GM12878 (cell line): ENCODE measurements around the gene TNRC6B. TPM values are rescaled to one million over a fixed set of nuclear protein-coding genes. Genes with fewer than 3 reads are reported as not detected.

Source experiments
- ATAC-seq: fragments of 200-7000 bp; cut with Tn5 transposase; 3 replicates; pipeline ENCODE4 v1.9.1; 2020; ENCODE audit warnings: mild to moderate bottlenecking, moderate library complexity
- BruUV-seq: library from RNA; stranded (reverse); fragments of 400-500 nt; replicated peaks from 2 replicates; lab custom pipeline; 2021; lab: Mats Ljungman, UMichigan
- CTCF ChIA-PET: fragments of 300-600 bp; sonication (Branson Sonifier 250); formaldehyde crosslinking; extraction: SDS; loops from one replicate; lab custom pipeline; 2021; ENCODE audit warnings: inconsistent platforms; lab: Yijun Ruan, JAX
- POLR2A ChIA-PET: fragments of 350-600 bp; formaldehyde crosslinking; extraction: SDS; loops from one replicate; lab custom pipeline; 2021; ENCODE audit warnings: inconsistent platforms; lab: Charles Lee
- RAD21 ChIA-PET: fragments of 300-600 bp; sonication (Branson Sonifier 250); formaldehyde crosslinking; loops from one replicate; lab custom pipeline; 2023; ENCODE audit warnings: antibody characterized with exemption; ENCODE audit not compliant: unreplicated experiment; lab: Charles Lee
- SMC1A ChIA-PET: fragments of 300-600 bp; sonication (Branson Sonifier 250); formaldehyde crosslinking; loops from one replicate; lab custom pipeline; 2023; ENCODE audit not compliant: unreplicated experiment, uncharacterized antibody; lab: Charles Lee
- DNase-seq: peaks from one replicate; pipeline ENCODE4 v3.0.0-alpha.2; 2011; ENCODE audit warnings: low read depth, low spot score
- FAIRE-seq: peaks from 3 replicates; lab custom pipeline; 2011; peaks lifted over from hg19 to GRCh38; lab: Jason Lieb, UNC
- H2AFZ ChIP-seq: 2 replicates; pipeline ENCODE4 v1.6.0; 2011; ENCODE audit warnings: low read depth, low read length, control low read depth; ENCODE audit not compliant: control insufficient read depth
- H3K27ac ChIP-seq: 2 replicates; pipeline ENCODE4 v1.5.1; 2011; ENCODE audit warnings: control low read depth; ENCODE audit not compliant: control insufficient read depth, insufficient read depth
- H3K27me3 ChIP-seq, 2 experiments: replicated peaks in 1 of 2; 2 replicates each; pipeline versions ENCODE4 v1.6.0 to v1.6.1; 2011; ENCODE audit warnings: low read length in 1 of 2; ENCODE audit not compliant: control insufficient read depth in 2 of 2, insufficient read depth in 2 of 2
- H3K36me3 ChIP-seq, 2 experiments: 2 replicates each; pipeline ENCODE4 v1.5.1; 2011; ENCODE audit warnings: low read length in 1 of 2; ENCODE audit not compliant: control insufficient read depth in 2 of 2, insufficient read depth in 2 of 2
- H3K4me1 ChIP-seq: 2 replicates; pipeline ENCODE4 v1.6.1; 2011; ENCODE audit warnings: mild to moderate bottlenecking, low read length, moderate library complexity, mixed read lengths; ENCODE audit not compliant: control insufficient read depth, insufficient read depth
- H3K4me2 ChIP-seq: 2 replicates; pipeline ENCODE4 v1.6.0; 2011; ENCODE audit warnings: control low read depth; ENCODE audit not compliant: control insufficient read depth, insufficient read depth
- H3K4me3 ChIP-seq: fragments of 200-600 bp; sonication (generic); 2 replicates; pipeline ENCODE4 v1.5.1; 2016
- H3K79me2 ChIP-seq: 2 replicates; pipeline ENCODE4 v1.6.0; 2011; ENCODE audit warnings: low read length; ENCODE audit not compliant: control insufficient read depth, insufficient read depth
- H3K9ac ChIP-seq: 2 replicates; pipeline ENCODE4 v1.8.0; 2011; ENCODE audit warnings: low read length, control low read depth, mixed read lengths; ENCODE audit not compliant: control insufficient read depth, insufficient read depth
- H3K9me3 ChIP-seq: replicated peaks from 3 replicates; pipeline ENCODE4 v1.5.1; 2011; ENCODE audit warnings: mild to moderate bottlenecking, low read length; ENCODE audit not compliant: control insufficient read depth, insufficient read depth
- H4K20me1 ChIP-seq: 2 replicates; pipeline ENCODE4 v1.6.0; 2011; ENCODE audit not compliant: control insufficient read depth, insufficient read depth
- ASH2L ChIP-seq: fragments of 300-600, 200-600 bp; sonication (generic); IDR thresholded peaks from 2 replicates; pipeline ENCODE4 v1.6.1; 2017; ENCODE audit warnings: low read depth, mild to moderate bottlenecking, borderline replicate concordance
- CEBPB ChIP-seq, 2 experiments: fragments of 150-350 bp in 1 of 2; IDR thresholded peaks; 2 replicates each; pipeline ENCODE4 v1.6.1; 2012 to 2014; ENCODE audit warnings: low read depth in 2 of 2, low read length in 2 of 2, borderline replicate concordance in 1 of 2, inconsistent platforms in 1 of 2
- EED ChIP-seq: sonication (generic); IDR thresholded peaks from 2 replicates; pipeline ENCODE4 v1.6.1; 2016; ENCODE audit warnings: antibody characterized with exemption, low read depth
- GATAD2B ChIP-seq: fragments of 450-650 bp; conservative IDR thresholded peaks from 2 replicates; pipeline ENCODE4 v1.6.1; 2017; ENCODE audit warnings: low read depth, mild to moderate bottlenecking, moderate library complexity
- MAX ChIP-seq: IDR thresholded peaks from 2 replicates; pipeline ENCODE4 v1.6.1; 2012; ENCODE audit warnings: low read depth, low read length, improper control_type of control experiment
- NR2C1 ChIP-seq: fragments of 450-650 bp; IDR thresholded peaks from 2 replicates; pipeline ENCODE4 v1.6.1; 2017; ENCODE audit warnings: antibody characterized with exemption, mild to moderate bottlenecking, moderate library complexity
- RCOR1 ChIP-seq: conservative IDR thresholded peaks from 2 replicates; pipeline ENCODE4 v1.6.1; 2012; ENCODE audit warnings: low read depth, low read length, improper control_type of control experiment
- REST ChIP-seq: IDR thresholded peaks from 2 replicates; pipeline ENCODE4 v1.6.1; 2012; ENCODE audit warnings: mild to moderate bottlenecking, low read depth, low read length
- STAT3 ChIP-seq: IDR thresholded peaks from 2 replicates; pipeline ENCODE4 v1.6.1; 2011; ENCODE audit warnings: low read depth, low read length, improper control_type of control experiment
- SUPT20H ChIP-seq: IDR thresholded peaks from 2 replicates; pipeline ENCODE4 v1.6.1; 2011; ENCODE audit warnings: low read depth, mild to moderate bottlenecking, low read length, moderate library complexity, borderline replicate concordance; ENCODE audit not compliant: control insufficient read depth
- TARDBP ChIP-seq: IDR thresholded peaks from 2 replicates; pipeline ENCODE4 v1.6.1; 2016; ENCODE audit warnings: borderline replicate concordance
- TCF7 ChIP-seq: IDR thresholded peaks from 2 replicates; pipeline ENCODE4 v1.6.1; 2014; ENCODE audit warnings: antibody characterized with exemption, borderline replicate concordance
- ZBTB33 ChIP-seq: fragments of 450-650 bp; IDR thresholded peaks from 2 replicates; pipeline ENCODE4 v1.6.1; 2017; ENCODE audit warnings: mild to moderate bottlenecking
- ZBTB4 ChIP-seq: fragments of 450-650 bp; formaldehyde crosslinking; IDR thresholded peaks from 2 replicates; pipeline ENCODE4 v1.4.0; 2022; ENCODE audit warnings: mild to moderate bottlenecking, moderate library complexity
- WGBS: methylation state at CpG from one replicate; pipeline ENCODE4 v1.1.6; 2016; ENCODE audit warnings: low lambda C conversion rate; ENCODE audit not compliant: insufficient replicate concordance, insufficient coverage; ENCODE audit errors: missing lambda C conversion rate; 5-methylcytosine and 5-hydroxymethylcytosine counted together
- in situ Hi-C: fragments of 300-500 bp; cut with MboI; formaldehyde crosslinking; loops from 9 replicates; pipeline ENCODE4 v1.14.3; 2018; ENCODE audit warnings: mixed read lengths
- intact Hi-C: fragments of 100-400 bp; cut with micrococcal nuclease; formaldehyde crosslinking; loops from one replicate; pipeline ENCODE4 v1.14.2; 2022; ENCODE audit not compliant: unreplicated experiment
- polyA plus RNA-seq, 11 experiments: library from polyadenylated mRNA; depleted of rRNA in 4 of 11; unstranded in 6 of 11; stranded (reverse) in 5 of 11; fragments of >200 nt; fragmentation: Nextera tagmentation in 4 of 11; fragmentation: Illumina TruSeq in 1 of 11; extraction: Ambion mirVana in 4 of 11; extraction: Trizol in 1 of 11; gene quantifications; 1 replicate in 1 of 11; 2 replicates in 10 of 11; pipeline versions ENCODE4 v1.2.1 to v1.2.3, GENCODE V29; 2011 to 2016; ENCODE audit warnings: inconsistent platforms in 2 of 11, missing spikeins in 2 of 11, low read depth in 1 of 11
- total RNA-seq, 4 experiments: library from RNA; depleted of rRNA in 3 of 4; stranded (reverse); fragments of >200 nt in 3 of 4; fragmentation: Illumina TruSeq in 1 of 4; extraction: Trizol in 1 of 4; gene quantifications; 2 replicates each; pipeline versions ENCODE4 v1.2.1 to v1.2.3, GENCODE V29; 2013 to 2021

The TNRC6B gene
- total and polyA plus RNA-seq, 10 of the 15 experiments (the other 5 are each of a cell fraction or from before 2014, with no cell fraction given) = 3.6 to 32.8 (median 16.4) TPM

GRCh38 chr22:40220316-40221054 is 42.8 kb downstream of the TNRC6B start:
- 84% methylated on average over 8 of the region's 8 CpGs for WGBS
- ChIA-PET SMC1A (interaction anchor here (0.6 to 1.5 kb wide), 4 partner anchors 12 to 127 kb away, joined by 3 to 5 read pairs (median 4); no protein-coding TSS in a partner anchor), POLR2A (no interaction called here), CTCF (interaction anchor here (0.7 kb wide), 1 partner anchor 690 kb away, joined by 3 read pairs; no protein-coding TSS in a partner anchor), RAD21 (interaction anchor here (0.6 kb wide), 1 partner anchor 75 kb away, joined by 3 read pairs; no protein-coding TSS in a partner anchor)
- FAIRE-seq = no peak
- ATAC-seq = no peak
- Histone ChIP-seq H2AFZ (no peak overlapping the region), H3K4me1 (peaks cover 17% of the 10 kb centered on the region), H3K4me2 (no peak overlapping the region), H3K9ac (no peak overlapping the region), H3K36me3 (peaks cover 3 to 8% of the 10 kb centered on the region in 2 experiments; a peak in 3 of 4 replicates), H3K27me3 (no peaks in the 10 kb centered on the region), H4K20me1 (peaks cover 5% of the 10 kb centered on the region; the same call in 1 of the 2 replicates), H3K27ac (no peak overlapping the region), H3K79me2 (peaks cover 51% of the 10 kb centered on the region), H3K4me3 (no peak overlapping the region), H3K9me3 (no peaks in the 10 kb centered on the region)
- in situ Hi-C loops (no loop called here), intact Hi-C loops (no loop called here)
- BruUV-seq = TSS peak; percentile 22
- DNase-seq = no peak
- TF ChIP-seq ASH2L = no peak
- TF ChIP-seq MAX = no peak
- no peak for TF ChIP-seq CEBPB (IDR thresholded peaks at IDR 0.05; ENCODE audit: borderline replicate concordance in 1 of 2, low read depth in 2 of 2, low read length in 2 of 2)
- no peak for TF ChIP-seq GATAD2B
- TF ChIP-seq NR2C1 = no peak
- no peak for TF ChIP-seq REST
- TF ChIP-seq STAT3 = no peak
- no peak for TF ChIP-seq ZBTB33
- no peak for TF ChIP-seq ZBTB4 (CRISPR knock-in tag)
- TF ChIP-seq RCOR1 = no peak
- no peak for TF ChIP-seq EED
- TF ChIP-seq TCF7 = no peak
- no peak for TF ChIP-seq SUPT20H
- no peak for TF ChIP-seq TARDBP
